ENCODE measurements around the gene ARHGAP27.
"Not testable (repeated sequence)": the region's sequence is repeated elsewhere in the genome, so short reads cannot be mapped to it uniquely, and the experiment has no call there.

Gene ARHGAP27

GRCh38 chr17:45353043-45353442, 79.6 kb downstream of the ARHGAP27 start:
- peak in 1 of 2 experiments; percentile 36 for DNase-seq

- no peak for DNase-seq
Observed at GRCh38 chr17:45351831-45352230, 80.8 kb downstream of the ARHGAP27 start.

- no peak for DNase-seq
Observed at GRCh38 chr17:45347444-45347843, 85.2 kb downstream of the ARHGAP27 start.

- no peak for DNase-seq
Observed at GRCh38 chr17:45346216-45347015, 86.3 kb downstream of the ARHGAP27 start.

GRCh38 chr17:45345554-45346215, 87.0 kb downstream of the ARHGAP27 start:
- DNase-seq = no peak

GRCh38 chr17:45345246-45345553, 87.5 kb downstream of the ARHGAP27 start:
- no peak for DNase-seq

GRCh38 chr17:45343967-45344664, 88.6 kb downstream of the ARHGAP27 start:
- DNase-seq = not testable (repeated sequence)
